Lung microvascular endothelial cell (primary cell): ENCODE data around the gene KRT82. TPM values are rescaled to one million over a fixed set of nuclear protein-coding genes. Genes with fewer than 3 reads are reported as not detected.
A peak's percentile ranks its signal among the peaks of the same experiment; 100 is the strongest.
"Not testable (repeated sequence)": the region's sequence is repeated elsewhere in the genome, so short reads cannot be mapped to it uniquely, and the experiment has no call there.

Experiments
- DNase-seq, 2 donors: peaks; one replicate each; pipeline versions ENCODE4 v3.0.0 to v3.0.0-alpha.2; 2010; ENCODE audit warnings: low read depth in 2 of 2
- total RNA-seq: library from RNA; depleted of rRNA; stranded (reverse); fragments of >200 nt; gene quantifications from 2 replicates; pipeline ENCODE4 v1.2.1, GENCODE V29; 2014

Gene KRT82
- total RNA-seq, 1 donor from 2014 or later, result not detected

DNA sequence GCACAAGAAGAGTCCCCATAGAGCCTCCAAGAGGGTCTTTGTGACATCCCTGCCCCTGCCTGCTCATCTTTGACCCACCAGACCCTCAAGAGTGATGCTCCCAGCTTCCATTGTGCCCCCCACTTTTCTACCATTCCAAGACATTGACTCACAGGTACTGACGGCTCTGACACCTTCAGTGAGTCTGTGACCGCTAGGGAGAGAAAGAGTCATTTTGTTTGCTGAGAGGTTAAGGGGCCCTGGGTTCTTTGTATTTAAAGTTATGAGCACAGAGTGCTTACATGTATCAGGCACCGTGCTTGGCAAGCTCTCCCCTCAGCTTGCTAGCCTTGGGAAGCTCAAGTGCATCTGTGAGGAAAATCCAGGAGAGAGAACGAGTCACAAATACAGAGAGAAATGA is 7.1 kb upstream of the KRT82 start:
- no peak for DNase-seq

DNA sequence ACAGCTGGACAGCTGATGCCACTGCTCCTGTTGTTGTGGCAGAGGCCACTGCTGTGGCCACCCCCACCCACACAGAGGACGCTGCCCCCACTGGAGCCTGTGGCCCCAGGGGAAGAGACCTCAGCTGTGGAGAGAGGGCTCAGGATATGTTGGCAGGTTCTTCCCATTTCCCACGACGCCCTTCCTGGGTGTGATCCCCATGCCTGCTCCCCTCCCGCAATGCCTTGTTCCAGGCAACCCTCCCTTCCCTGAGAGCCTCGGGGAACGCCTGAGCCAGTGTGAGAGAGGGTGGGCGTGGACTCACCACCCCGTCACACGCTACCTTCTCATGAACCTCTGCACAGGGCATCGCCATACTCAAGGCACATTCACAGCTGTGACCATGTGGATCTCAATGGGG is 5.7 kb upstream of the KRT82 start:
- DNase-seq, result no peak

DNA sequence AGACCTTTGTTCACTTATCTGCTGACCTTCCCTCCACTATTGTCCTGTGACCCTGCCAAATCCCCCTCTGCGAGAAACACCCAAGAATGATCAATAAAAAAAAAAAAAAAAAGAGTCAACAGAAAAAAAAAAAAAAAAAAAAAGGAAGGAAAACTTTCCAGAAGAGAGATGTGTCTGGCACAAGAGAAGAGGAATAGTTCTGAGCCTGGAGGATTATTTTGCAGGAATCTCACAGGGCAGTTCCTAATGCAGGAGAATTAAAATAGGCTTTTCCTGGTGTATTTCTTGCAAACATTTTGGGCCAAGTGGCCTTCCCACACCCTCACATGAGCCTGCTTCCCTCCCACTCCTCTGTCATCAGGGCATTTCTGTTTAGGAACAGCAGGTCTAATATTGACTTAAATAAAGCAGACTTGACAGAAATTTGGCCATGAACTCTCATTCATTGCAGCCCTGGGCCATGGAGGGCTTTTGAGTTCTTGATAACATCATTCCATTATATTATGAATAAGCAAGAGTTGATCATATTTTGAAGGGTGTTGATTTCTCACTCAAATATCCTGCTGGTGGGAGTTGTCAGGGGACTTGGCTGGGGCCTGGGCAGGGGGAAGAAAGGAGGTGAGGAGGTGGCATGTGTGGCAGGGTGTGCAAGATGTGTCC is 4.6 kb upstream of the KRT82 start:
- not testable (repeated sequence) for DNase-seq

DNA sequence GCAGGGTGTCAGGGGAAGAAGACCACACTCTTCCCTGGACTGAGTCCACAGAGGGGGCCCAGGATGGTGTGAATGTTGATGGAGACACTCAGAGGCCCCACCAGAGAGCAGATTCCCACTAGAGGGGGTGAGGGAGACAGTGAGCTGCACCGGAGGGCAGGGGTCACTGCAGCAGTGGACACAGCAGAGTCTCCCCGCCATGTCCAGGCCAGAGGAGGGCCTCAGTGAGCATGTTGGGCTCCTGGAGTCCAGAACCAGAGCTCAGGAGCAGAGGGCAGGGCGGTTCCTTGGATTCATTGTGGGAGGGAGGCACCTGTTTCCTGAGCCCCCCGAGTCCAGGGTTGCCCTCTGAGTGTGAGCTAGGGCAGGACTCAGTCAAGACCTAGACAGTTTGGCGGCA is 1.8 kb upstream of the KRT82 start:
- no peak for DNase-seq

- DNase-seq, result no peak
Measured at GRCh38 chr12:52404951-52405350, 1.2 kb downstream of the KRT82 start.

DNA sequence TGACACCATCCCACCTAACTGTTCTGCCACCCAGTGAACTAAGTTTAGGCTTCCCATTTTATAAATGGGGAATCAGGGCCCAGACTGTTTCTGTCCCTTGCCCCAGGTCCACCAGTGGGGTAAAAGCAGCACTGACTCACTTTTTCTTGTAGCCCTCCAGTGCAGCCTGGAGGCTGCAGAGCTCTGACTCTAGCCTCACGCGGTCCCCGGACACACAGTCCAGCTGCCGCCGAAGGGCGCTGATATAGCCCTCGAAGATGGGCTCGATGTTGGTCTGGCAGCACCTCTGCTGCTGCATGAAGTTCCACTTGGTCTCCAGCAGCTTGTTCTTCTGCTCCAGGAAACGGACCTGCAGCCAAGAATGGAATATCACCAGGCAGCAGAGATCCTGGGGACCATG is 2.6 kb downstream of the KRT82 start:
- DNase-seq, result no peak

DNA sequence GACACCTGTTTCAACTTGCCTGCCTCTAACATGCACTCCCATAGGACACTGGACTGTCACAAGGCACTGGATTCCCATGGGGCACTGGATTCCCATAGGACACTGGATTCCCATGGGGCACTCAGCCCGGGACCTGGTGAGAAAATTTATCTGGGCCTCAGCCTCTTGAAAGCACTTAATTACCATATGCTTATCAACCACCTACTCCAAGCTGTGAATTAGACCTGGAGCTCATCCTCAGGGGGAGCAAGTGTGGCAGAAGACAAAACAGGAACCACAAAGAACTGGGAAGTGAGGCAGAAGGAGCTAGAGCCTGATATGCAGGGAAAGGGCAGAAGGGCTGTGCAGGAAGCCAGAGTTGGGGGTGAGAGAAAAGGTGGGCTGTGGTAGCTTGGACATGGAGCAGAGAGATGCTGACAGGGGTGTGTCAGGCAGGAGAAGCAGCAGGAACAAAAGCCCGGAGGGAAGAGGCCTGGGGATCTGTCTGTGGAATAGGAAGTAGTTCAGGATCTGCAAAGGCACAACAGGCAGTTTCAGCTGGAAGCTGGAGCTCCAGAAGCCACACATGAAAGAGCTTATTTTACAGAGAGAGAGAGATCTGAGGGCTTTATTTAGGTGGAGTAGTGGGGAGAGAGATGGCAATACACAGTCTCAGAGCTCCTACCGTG is 3.1 kb downstream of the KRT82 start:
- DNase-seq, result no peak

- no peak for DNase-seq
Measured at GRCh38 chr12:52402377-52402776, 3.8 kb downstream of the KRT82 start.

DNA sequence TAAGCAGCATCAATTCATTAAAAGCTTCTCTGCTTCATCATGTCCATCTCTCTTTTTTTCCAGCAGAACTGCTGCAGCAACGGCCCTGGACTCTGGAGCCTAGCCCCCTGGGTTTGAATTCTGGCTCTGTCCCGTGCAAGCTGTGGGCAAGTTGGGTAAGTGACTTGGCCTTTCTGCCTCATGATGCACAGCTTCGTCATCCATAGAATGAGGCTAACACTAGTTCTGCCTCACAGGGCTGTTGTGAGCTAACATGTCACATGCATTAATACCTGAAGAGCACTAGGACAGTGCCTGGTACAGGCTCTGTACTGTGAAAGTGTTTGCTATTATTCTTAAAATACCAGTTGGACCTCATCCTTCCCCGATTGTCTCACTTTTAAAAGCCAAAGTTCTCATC is 4.2 kb downstream of the KRT82 start:
- DNase-seq, result no peak

GRCh38 chr12:52401526-52401925 is 4.6 kb downstream of the KRT82 start:
- no peak for DNase-seq

DNA sequence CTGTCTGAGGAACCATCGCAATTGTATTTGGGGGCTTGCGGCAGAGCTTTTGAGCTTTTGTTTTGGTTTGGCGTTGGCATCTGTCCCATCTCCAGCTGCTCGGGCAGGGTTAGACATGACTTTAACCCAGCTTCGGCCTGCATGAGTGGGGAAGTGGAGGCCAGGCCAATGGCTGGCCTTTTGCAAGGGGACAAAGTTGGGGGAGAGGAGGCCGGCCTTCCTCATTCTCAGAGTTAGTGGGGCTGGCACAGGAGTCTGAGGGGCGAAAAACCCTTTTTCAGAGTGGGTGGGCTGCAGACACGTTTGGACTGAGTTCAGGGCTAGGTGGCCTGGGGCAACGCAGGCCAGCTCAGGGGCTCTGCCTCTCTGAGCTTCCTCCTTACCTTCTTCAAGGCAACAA is 5.2 kb downstream of the KRT82 start:
- no peak for DNase-seq

GRCh38 chr12:52399756-52400155 is 6.4 kb downstream of the KRT82 start:
- no peak for DNase-seq

DNA sequence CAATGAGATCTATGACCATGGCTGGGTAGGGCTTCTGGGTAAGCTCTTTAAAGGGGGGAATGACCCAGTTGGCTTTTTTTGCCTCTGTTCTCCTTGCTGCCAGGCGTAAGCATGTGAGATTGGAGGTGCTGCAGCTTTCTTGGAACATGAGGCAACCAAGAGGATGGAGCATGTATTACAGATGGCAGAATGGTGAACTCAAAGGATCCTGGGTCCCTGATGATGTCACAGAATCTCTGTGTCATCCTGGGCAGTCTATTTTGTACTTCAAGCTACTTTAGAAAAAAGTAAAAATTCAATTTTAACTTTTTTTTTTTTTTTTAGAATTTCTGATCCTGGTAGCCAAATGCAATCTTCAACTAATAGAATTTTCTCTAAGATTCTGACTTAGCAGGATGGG is 8.0 kb downstream of the KRT82 start:
- no peak for DNase-seq

DNA sequence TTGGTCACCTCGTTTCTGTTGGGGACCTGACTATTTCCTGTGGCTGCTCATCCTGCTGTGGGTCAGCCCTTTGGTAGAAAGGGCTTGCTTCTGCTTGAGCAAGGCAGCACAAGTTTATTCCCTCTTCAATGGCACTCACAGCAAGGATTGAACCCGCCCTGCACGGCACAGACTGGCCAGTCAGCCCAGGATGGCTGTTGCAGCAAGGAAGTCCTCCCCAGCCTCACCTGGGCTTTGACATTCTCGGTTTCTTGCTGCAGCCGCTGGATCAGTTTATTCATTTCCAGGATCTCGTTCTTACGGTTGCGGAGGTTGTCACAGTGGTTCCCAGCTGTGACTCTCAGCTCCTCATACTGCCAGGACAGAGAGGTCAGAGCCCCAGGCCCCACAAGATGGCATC is 9.5 kb downstream of the KRT82 start:
- no peak for DNase-seq

GRCh38 chr12:52395761-52396434 is 10.2 kb downstream of the KRT82 start:
- no peak for DNase-seq

GRCh38 chr12:52394836-52395405 is 11.2 kb downstream of the KRT82 start:
- no peak for DNase-seq

DNA sequence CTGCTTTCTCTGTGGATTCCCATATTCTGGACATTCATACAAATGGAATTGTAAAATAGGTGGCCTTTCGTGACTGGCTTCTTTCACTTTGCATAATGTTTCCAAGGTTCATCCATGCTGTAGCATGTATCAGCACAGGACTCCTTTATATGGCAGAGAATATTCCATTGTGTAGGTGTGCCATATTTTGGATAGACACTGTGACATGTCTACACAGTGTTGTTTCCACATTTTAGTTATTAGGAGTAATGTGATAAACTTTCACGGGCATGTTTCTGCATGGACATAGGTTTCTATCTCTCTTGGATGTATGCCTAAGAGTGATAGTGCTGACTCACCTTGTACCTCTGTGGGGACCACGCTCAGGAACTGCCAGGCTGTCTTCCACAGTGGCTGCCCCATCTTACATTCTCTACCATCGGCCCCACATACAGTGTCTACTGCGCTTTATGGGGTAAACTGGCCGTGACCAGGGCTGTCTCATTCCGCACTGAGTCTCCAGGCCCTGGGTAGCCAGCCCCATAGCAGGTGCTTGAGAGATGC is 13.6 kb downstream of the KRT82 start:
- no peak for DNase-seq

DNA sequence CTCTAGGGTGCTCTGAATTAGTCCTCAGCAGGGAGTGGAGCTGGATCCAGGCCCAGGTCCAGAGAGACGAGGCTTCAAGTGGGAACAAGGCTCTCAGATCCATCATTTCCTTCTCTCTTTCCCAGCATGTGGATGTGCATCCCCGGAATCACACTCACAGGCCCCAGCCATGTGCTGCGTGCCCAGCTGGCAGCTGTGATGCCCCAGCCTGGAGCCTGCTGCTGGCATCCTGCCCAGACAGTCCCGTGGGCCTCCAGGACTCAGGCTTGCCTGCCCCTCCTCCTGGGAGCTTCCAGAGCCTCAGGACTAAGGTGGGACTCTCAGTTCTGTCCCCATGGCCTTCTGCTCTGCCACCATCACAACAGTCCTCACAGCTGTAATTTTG is 14.5 kb downstream of the KRT82 start:
- peak in 1 of 2 donors; percentile 9 for DNase-seq

DNA sequence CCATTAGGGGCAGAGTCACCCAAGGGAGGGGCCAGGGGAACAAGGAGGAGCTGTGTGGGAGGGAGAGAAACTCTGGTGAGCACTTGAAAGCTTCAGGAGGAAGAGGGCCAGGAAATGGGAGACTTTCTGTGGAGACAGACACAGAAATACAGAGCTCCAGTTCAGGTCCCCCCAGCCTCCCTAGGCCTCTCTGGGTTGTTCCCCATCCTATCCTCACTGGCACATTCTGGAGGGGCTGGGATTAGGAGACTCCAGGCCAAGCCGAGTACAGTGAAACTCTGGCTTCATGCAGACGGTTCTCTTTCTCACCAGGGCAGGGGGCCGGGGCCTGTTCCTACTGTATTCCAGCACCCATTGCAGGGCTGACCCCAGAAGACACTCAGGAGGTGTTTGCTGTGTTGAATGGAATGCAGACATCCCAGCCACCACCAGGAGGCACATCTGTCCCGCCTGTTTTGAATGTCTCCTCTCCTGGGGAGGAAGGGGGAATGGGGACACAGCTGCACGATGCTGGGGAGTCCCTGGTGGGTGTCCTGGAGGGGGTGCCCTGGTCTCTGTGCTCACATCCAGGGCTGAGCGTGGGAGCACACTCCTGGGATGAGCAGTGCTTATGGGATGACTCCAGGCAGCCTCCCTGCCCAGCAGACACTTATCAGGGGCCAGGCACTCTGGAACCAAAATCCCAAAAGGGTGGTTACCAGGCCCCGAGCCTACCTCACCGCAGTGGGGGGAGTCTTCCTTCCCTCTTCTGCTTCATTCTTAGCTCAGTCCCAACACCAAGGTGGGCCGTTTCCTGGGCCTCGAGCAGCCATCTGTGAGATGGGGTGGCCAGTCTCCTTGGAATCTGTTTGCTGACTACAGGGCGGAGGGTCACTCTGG is 15.2 kb downstream of the KRT82 start:
- peak; percentile 32 to 38 for DNase-seq

DNA sequence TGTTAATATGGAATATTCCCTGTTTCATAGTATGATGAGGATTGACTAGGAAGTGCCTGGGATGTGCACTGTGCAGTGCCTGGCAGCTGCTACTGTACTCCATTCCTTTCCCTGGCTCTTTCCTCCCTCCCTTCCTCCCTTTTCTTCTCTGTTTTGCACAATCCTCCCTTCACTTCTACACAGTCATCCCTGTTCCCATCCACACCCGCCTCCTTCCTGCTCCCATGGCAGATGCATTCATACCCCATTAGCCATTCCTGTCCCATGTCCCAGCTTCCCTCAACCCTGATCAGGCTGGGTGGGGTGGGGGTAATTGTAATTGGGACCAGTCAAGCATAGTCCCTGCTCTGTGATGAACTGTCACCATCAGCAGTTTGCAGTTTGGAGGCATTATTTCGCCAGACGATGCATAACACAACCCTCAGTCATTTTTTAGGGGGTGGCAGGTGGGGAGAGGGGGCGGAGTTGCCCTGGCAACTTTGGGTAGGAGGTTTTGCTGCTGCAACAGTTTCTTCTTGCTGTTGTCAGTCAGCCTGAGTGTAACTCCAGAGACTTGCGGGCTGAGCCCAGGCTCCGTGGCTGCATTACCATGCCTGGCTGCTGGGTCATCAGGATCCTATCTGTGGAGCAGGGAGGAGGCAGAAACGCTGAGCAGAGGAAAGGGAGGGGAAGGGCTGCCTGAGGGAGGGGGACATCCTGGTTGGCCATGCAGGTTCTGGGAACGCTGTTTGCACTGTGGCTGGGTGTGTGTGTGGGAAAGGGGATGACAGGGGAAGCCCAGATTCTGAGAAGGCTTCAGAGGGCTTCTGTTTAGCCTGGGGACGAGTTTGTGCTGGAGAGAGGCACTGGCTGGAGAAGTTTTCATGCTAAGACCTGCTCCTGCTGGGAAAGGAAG is 16.6 kb downstream of the KRT82 start:
- DNase-seq, result no peak
